Smooth muscle cell of the umbilical artery (primary cell): ENCODE data around the gene HEATR1. TPM values are rescaled to one million over a fixed set of nuclear protein-coding genes. Genes with fewer than 3 reads are reported as not detected.

Experiments used
- total RNA-seq: library from RNA; depleted of rRNA; stranded (reverse); fragments of >200 nt; gene quantifications from 2 replicates; pipeline ENCODE4 v1.2.3, GENCODE V29; 2014

HEATR1 gene
- 33.6 and 56.2 TPM in 2 replicates for total RNA-seq

GRCh38 chr1:236603991-236604904 lies at the start of gene HEATR1:
TSS of gene HEATR1 (minus strand) at chr1:236604516. CDS start at chr1:236604095, 421 bp downstream.

GRCh38 chr1:236523704-236524141 lies 80.6 kb downstream of the HEATR1 start, which contains the start of gene LGALS8:
TSS of gene LGALS8 (plus strand) at chr1:236523982. CDS start at chr1:236526071, 2,089 bp downstream.

Other genes with a start within 250 kb of the HEATR1 start
- gene EDARADD, start 210.2 kb downstream of the HEATR1 start, total RNA-seq, result not detected in 2 replicates
- 51.6 and 85.5 TPM in 2 replicates for gene LGALS8, start 80.5 kb downstream of the HEATR1 start, total RNA-seq
- gene ACTN2, start 82.0 kb upstream of the HEATR1 start, total RNA-seq, result under 0.01 and 0.32 TPM in 2 replicates
- 34.4 and 40.7 TPM in 2 replicates for gene MTR, start 190.8 kb upstream of the HEATR1 start, total RNA-seq